ENCODE measurements around the gene LUZP2. TPM values are rescaled to one million over a fixed set of nuclear protein-coding genes. Genes with fewer than 3 reads are reported as not detected.

The LUZP2 gene
- total RNA-seq, 2 experiments from 2014 or later = not detected

DNA sequence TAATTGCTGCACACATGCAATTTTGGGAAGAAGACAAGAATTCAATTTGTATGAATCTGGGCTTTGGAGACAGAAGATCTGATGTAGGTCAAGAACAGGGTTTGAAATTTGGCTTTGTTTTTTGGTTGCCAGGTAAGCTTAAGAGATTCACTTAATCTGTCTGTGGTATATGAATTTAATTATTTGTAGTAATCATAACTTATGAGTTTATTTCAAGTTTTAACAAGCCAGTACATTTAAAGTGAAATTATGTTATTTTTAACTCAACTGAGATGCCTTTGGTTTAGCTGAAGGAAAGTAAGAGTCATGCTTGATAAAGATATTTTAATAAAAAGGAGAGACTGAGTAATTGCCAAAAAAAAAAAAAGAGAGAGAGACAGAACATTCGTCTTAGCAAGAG is 384.1 kb downstream of the LUZP2 start:
- Histone ChIP-seq H4K20me1 (ENCODE audit: insufficient read depth, low read length) (no peaks in the 10 kb centered on the region), H2AFZ (ENCODE audit: low read length) (no peak overlapping the region), H3K9me3 (ENCODE audit: low read length) (no peaks in the 10 kb centered on the region), H3K27ac (ENCODE audit: low read depth, low read length, poor library complexity, severe bottlenecking) (no peak overlapping the region), H3K4me2 (ENCODE audit: low read length) (no peak overlapping the region), H3K79me2 (ENCODE audit: insufficient read depth, low read depth, low read length) (no peaks in the 10 kb centered on the region), H3K36me3 (ENCODE audit: insufficient read depth, low read length) (no peaks in the 10 kb centered on the region), H3K4me3 (ENCODE audit: low read depth, low read length, poor library complexity, severe bottlenecking) (no peak overlapping the region), H3K9me2 (ENCODE audit: insufficient read depth, low read length) (no peaks in the 10 kb centered on the region), H3K4me1 (ENCODE audit: insufficient read depth, low read length, poor library complexity, severe bottlenecking) (no peaks in the 10 kb centered on the region)
- CTCF ChIA-PET (ENCODE audit: unreplicated experiment) = no interaction called here
- DNase-seq (ENCODE audit: low spot score) = no peak
- POLR2A ChIA-PET = no interaction called here
- intact Hi-C loops (cut with micrococcal nuclease; ENCODE audit: unreplicated experiment) = no loop called here
- BruUV-seq (replicated peaks) = no TSS peak
- TF ChIP-seq, protein P1, sequence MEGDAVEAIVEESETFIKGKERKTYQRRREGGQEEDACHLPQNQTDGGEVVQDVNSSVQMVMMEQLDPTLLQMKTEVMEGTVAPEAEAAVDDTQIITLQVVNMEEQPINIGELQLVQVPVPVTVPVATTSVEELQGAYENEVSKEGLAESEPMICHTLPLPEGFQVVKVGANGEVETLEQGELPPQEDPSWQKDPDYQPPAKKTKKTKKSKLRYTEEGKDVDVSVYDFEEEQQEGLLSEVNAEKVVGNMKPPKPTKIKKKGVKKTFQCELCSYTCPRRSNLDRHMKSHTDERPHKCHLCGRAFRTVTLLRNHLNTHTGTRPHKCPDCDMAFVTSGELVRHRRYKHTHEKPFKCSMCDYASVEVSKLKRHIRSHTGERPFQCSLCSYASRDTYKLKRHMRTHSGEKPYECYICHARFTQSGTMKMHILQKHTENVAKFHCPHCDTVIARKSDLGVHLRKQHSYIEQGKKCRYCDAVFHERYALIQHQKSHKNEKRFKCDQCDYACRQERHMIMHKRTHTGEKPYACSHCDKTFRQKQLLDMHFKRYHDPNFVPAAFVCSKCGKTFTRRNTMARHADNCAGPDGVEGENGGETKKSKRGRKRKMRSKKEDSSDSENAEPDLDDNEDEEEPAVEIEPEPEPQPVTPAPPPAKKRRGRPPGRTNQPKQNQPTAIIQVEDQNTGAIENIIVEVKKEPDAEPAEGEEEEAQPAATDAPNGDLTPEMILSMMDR (conservative IDR thresholded peaks at IDR 0.05; ENCODE audit: low read length) = no peak
- no peak for TF ChIP-seq EZH2phosphoT487 (IDR thresholded peaks at IDR 0.05; ENCODE audit: borderline replicate concordance, low read depth, low read length)

DNA sequence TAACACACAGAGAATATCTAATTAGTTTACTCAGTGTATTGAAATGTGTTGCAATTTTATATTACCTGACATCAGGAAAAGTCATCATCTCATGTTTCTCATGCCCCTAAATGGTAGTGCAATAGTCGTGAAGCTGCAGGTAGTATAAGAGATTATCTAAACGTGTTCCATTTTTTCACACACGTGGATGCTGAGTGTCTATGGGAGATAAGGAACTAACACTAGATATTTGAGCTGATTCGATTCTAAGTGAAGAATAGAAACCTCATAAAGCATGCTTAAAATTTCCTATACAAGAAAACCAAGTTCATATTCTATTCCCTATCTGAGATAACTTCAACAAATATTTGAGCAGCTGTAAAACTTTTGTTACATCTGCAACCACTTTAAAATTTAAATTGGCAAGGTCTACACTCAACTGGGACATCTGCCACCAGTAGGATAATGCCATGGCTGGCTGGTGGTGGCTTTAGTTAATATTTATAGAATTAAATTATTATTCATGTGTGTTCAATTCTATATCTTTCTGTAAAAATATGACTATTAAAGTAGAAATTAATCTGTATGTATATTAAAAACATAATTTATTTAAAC is 388.8 kb downstream of the LUZP2 start:
- no peak for DNase-seq (ENCODE audit: low spot score)
- BruUV-seq (replicated peaks) = no TSS peak
- no peaks in the 10 kb centered on the region for H3K79me2 ChIP-seq (ENCODE audit: insufficient read depth, low read depth, low read length)
- CTCF ChIA-PET (ENCODE audit: unreplicated experiment) = no interaction called here
- intact Hi-C loops (cut with micrococcal nuclease; ENCODE audit: unreplicated experiment) = no loop called here
- no peak overlapping the region for H3K4me3 ChIP-seq (ENCODE audit: low read depth, low read length, poor library complexity, severe bottlenecking)
- H3K4me2 ChIP-seq (ENCODE audit: low read length) = no peak overlapping the region
- no peak overlapping the region for H2AFZ ChIP-seq (ENCODE audit: low read length)
- H3K4me1 ChIP-seq (ENCODE audit: insufficient read depth, low read length, poor library complexity, severe bottlenecking) = no peaks in the 10 kb centered on the region
- no peaks in the 10 kb centered on the region for H3K36me3 ChIP-seq (ENCODE audit: insufficient read depth, low read length)
- no peak overlapping the region for H3K27ac ChIP-seq (ENCODE audit: low read depth, low read length, poor library complexity, severe bottlenecking)
- H3K9me2 ChIP-seq (ENCODE audit: insufficient read depth, low read length) = no peaks in the 10 kb centered on the region
- no peaks in the 10 kb centered on the region for H3K9me3 ChIP-seq (ENCODE audit: low read length)
- POLR2A ChIA-PET = no interaction called here
- H4K20me1 ChIP-seq (ENCODE audit: insufficient read depth, low read length) = no peaks in the 10 kb centered on the region
- TF ChIP-seq EZH2phosphoT487 (IDR thresholded peaks at IDR 0.05; ENCODE audit: borderline replicate concordance, low read depth, low read length) = no peak
- TF ChIP-seq, protein P1 (conservative IDR thresholded peaks at IDR 0.05; ENCODE audit: low read length) = no peak

DNA sequence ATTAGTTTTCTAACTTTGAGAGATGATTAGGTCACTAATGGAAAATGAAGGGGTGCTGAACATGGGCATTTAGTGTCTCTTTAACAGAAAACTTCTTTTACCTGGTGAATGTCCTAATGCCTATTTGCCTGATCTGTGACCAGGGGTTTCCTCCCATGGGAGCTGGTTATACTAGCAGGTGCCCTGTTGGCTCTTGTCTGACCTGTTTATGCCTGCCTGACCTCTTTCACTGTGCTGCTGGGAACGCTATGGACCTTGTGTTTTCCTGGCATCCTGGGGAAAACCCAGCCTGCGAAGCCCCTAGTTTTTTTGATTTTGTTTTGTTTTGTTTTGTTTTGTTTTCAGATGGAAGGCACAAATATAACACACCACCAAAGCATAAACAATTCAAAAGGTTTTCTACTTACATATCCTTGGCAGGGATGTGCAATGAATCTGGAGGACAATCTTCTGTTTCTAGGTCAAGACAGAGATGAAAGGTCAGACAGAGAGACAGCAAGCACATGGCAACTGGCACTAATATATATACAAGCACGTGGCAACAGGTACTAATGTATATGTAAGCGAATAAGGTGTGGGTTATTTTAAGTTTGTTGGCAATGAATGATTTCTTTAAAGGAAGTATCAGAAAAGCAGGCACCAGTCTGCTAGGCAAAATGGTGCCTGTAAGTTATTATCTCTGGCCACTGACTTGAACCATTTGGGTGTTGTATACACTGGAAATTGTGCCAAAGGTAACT is 390.2 kb downstream of the LUZP2 start:
- no peak for DNase-seq (ENCODE audit: low spot score)
- Histone ChIP-seq H3K4me2 (ENCODE audit: low read length) (no peak overlapping the region), H4K20me1 (ENCODE audit: insufficient read depth, low read length) (no peaks in the 10 kb centered on the region), H3K4me3 (ENCODE audit: low read depth, low read length, poor library complexity, severe bottlenecking) (no peak overlapping the region), H3K79me2 (ENCODE audit: insufficient read depth, low read depth, low read length) (no peaks in the 10 kb centered on the region), H3K27ac (ENCODE audit: low read depth, low read length, poor library complexity, severe bottlenecking) (no peak overlapping the region), H3K36me3 (ENCODE audit: insufficient read depth, low read length) (no peaks in the 10 kb centered on the region), H3K9me2 (ENCODE audit: insufficient read depth, low read length) (no peaks in the 10 kb centered on the region), H3K9me3 (ENCODE audit: low read length) (no peaks in the 10 kb centered on the region), H3K4me1 (ENCODE audit: insufficient read depth, low read length, poor library complexity, severe bottlenecking) (no peaks in the 10 kb centered on the region), H2AFZ (ENCODE audit: low read length) (peak overlapping the region; percentile 15; the same call in 1 of the 2 replicates)
- no TSS peak for BruUV-seq (replicated peaks)
- CTCF ChIA-PET (ENCODE audit: unreplicated experiment) = no interaction called here
- TF ChIP-seq EZH2phosphoT487 (IDR thresholded peaks at IDR 0.05; ENCODE audit: borderline replicate concordance, low read depth, low read length) = no peak
- TF ChIP-seq, protein P1 (conservative IDR thresholded peaks at IDR 0.05; ENCODE audit: low read length) = no peak
- POLR2A ChIA-PET = no interaction called here
- intact Hi-C loops (cut with micrococcal nuclease; ENCODE audit: unreplicated experiment) = no loop called here
